Measurements from ENCODE around the gene ADD1. TPM values are rescaled to one million over a fixed set of nuclear protein-coding genes. Genes with fewer than 3 reads are reported as not detected.
A peak's percentile ranks its signal among the peaks of the same experiment; 100 is the strongest.

The ADD1 gene
- total RNA-seq, 5 donors from 2014 or later (not counting 1 experiment from before 2014, with no cell fraction given) = 241 to 274 (median 256) TPM

DNA sequence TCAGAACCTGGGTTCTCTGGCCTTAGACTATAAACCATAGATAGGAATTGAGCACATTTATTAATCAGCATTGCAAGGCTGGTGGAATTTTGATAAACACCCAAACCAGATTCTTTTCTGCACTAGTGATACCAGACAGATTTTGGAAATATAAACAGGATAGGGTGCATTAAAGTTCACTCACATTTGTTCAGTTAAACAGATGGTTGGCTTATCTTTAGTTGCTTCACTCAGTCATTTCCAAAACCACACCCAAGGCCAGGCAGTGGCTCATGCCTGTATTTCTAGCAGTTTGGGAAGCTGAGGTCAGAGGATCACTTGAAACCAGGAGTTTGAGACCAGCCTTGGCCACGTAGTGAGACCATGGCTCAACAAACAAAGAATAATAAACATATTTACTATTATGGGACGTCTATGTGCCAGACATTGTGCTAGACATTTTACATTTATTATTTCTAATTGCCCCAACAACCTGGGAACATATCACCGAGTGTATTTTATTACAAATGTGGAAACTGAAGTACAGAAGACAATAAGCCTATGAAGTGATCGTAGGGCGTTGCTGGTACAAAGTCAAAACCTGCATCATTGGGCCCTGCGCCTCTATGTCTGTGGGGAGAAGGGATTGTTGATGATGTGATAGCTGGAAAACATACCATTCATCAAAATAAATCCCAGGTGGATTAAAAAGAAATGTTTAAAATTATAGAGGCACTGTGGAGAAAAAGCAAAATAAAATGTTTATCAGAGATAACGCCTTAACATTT, 15.0 kb downstream of the ADD1 start:
- Histone ChIP-seq H3K27me3 (replicated peaks in 1 of 2; ENCODE audit: control insufficient read depth in 2 of 2, extremely low read depth in 1 of 2, insufficient read depth in 2 of 2, low read length in 1 of 2) (no peaks in the 10 kb centered on the region), H3K4me3 (ENCODE audit: control insufficient read depth in 1 of 2, extremely low read depth in 1 of 2, low read length in 1 of 2) (no peak overlapping the region), H3K27ac (ENCODE audit: low read length) (no peak overlapping the region), H3K9me3 (no peaks in the 10 kb centered on the region), H3K36me3 (ENCODE audit: control insufficient read depth in 2 of 2, extremely low read depth in 1 of 2, insufficient read depth in 1 of 2, low read length in 1 of 2) (peaks cover 0 to 19% of the 10 kb centered on the region in 2 donors), H3K4me1 (ENCODE audit: control insufficient read depth in 1 of 2, extremely low read depth in 1 of 2, insufficient read depth in 2 of 2, low read length in 2 of 2) (peaks cover 31 to 51% of the 10 kb centered on the region in 2 experiments)
- H3K9me3 Mint-ChIP-seq = no peaks in the 10 kb centered on the region
- H3K36me3 Mint-ChIP-seq = peaks cover 19% of the 10 kb centered on the region
- ATAC-seq (replicated peaks in 1 of 4) = no peak
- no CpG with 5 or more reads among the region's 7 CpGs for WGBS (ENCODE audit: insufficient coverage)
- H3K27me3 Mint-ChIP-seq = no peaks in the 10 kb centered on the region
- CTCF ChIA-PET = no interaction called here
- DNase-seq = no peak
- peaks cover 82 to 84% (median 84%) of the 10 kb centered on the region in 3 donors for H3K4me1 Mint-ChIP-seq
- no peak overlapping the region for H3K4me3 Mint-ChIP-seq
- POLR2A ChIA-PET = no interaction called here
- peak overlapping the region in 1 of 2 donors; percentile 2 for H3K27ac Mint-ChIP-seq

DNA sequence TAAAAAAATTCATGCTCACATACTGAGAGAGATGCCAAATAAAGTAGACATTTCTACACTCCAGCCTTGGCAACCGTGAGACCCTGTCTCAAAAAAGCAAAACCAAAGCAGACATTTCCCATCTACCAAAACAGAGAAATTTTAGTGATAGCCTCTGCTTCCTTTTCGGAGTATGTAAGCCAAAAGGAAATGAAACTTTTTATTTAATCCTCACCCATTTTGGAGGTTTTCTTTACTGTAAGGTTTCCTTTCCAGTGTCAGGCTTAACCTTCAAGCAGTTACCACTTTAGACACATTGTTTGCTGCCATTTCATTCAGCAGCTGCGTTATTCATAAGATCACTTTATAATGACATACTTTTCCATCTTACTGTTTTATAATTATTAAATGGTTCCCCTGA, 15.9 kb downstream of the ADD1 start:
- no peaks in the 10 kb centered on the region for H3K27me3 ChIP-seq (replicated peaks in 1 of 2; ENCODE audit: control insufficient read depth in 2 of 2, extremely low read depth in 1 of 2, insufficient read depth in 2 of 2, low read length in 1 of 2)
- WGBS (ENCODE audit: insufficient coverage) = no CpG with 5 or more reads among the region's 3 CpGs
- CTCF ChIA-PET = no interaction called here
- POLR2A ChIA-PET = no interaction called here
- H3K4me1 ChIP-seq (ENCODE audit: control insufficient read depth in 1 of 2, extremely low read depth in 1 of 2, insufficient read depth in 2 of 2, low read length in 2 of 2) = peaks cover 28 to 45% of the 10 kb centered on the region in 2 experiments
- Mint-ChIP-seq H3K36me3 (peaks cover 13% of the 10 kb centered on the region), H3K27me3 (no peaks in the 10 kb centered on the region), H3K4me1 (peaks cover 78 to 81% (median 80%) of the 10 kb centered on the region in 3 donors), H3K4me3 (peak overlapping the region in 1 of 3 donors; percentile 38), H3K27ac (peak overlapping the region; percentile 63 to 66), H3K9me3 (no peaks in the 10 kb centered on the region)
- H3K4me3 ChIP-seq (ENCODE audit: control insufficient read depth in 1 of 2, extremely low read depth in 1 of 2, low read length in 1 of 2) = no peak overlapping the region
- no peak for ATAC-seq (replicated peaks in 1 of 4)
- H3K9me3 ChIP-seq = no peaks in the 10 kb centered on the region
- no peak for DNase-seq
- H3K36me3 ChIP-seq (ENCODE audit: control insufficient read depth in 2 of 2, extremely low read depth in 1 of 2, insufficient read depth in 1 of 2, low read length in 1 of 2) = peaks cover 0 to 10% of the 10 kb centered on the region in 2 donors
- H3K27ac ChIP-seq (ENCODE audit: low read length) = no peak overlapping the region

DNA sequence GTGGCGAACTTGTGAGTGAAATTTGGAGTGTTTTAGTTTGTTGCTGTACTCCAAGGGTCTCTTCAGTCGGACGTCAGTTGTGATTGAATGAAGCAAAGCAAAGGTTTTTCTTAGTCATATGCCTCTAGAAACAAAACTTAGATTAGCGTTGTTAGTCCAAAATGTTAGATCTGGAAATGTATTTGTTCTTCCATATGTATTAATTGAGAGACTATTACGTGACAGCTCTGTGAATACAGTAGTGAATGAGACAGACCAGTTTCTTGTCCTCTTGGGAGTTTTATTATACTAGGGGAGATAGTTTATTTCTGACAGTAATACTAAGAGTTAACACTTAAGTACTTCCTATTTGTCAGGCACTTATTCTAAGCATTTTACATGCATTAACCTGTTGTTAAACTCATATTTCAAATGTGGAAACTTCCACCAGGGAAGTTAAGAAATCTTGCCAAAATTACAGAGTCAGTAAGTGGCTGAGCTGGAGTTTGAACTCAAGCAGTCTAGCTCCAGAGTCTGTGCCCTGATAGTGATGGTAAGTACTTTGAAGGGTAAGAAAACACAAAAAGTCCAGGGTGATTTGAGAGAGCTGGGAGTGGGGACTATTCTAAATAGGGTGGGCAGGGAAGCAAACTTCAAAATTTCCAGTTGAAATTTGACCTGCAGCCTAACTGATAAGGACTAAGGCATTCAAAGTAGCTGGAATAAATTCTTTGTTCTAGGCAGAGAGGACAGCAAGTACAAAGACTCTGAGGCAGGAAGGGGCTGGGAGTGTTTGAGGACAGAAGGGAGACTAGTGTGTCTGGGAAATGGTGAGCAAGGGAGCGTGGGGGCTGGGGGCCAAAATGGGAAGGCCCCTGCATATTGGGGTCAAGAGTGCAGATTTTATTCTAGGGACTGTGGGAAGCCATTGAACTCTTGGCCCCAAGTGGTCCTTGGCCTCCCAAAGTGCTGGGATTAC, 17.0 kb downstream of the ADD1 start:
- Mint-ChIP-seq H3K27me3 (no peaks in the 10 kb centered on the region), H3K4me1 (peaks cover 79 to 81% (median 81%) of the 10 kb centered on the region in 3 donors), H3K27ac (peak overlapping the region; percentile 64 to 65), H3K36me3 (peaks cover 9% of the 10 kb centered on the region), H3K9me3 (no peaks in the 10 kb centered on the region), H3K4me3 (peak overlapping the region in 1 of 3 donors; percentile 38)
- ChIA-PET POLR2A (interaction anchor here in 1 of 2 donors (0.6 to 1.2 kb wide), 2 partner anchors 11 to 77 kb away, joined by 3 read pairs; no protein-coding TSS in a partner anchor), CTCF (no interaction called here)
- Histone ChIP-seq H3K9me3 (no peaks in the 10 kb centered on the region), H3K36me3 (ENCODE audit: control insufficient read depth in 2 of 2, extremely low read depth in 1 of 2, insufficient read depth in 1 of 2, low read length in 1 of 2) (peaks cover 0 to 5% of the 10 kb centered on the region in 2 donors), H3K4me1 (ENCODE audit: control insufficient read depth in 1 of 2, extremely low read depth in 1 of 2, insufficient read depth in 2 of 2, low read length in 2 of 2) (peaks cover 34 to 43% of the 10 kb centered on the region in 2 experiments), H3K27me3 (replicated peaks in 1 of 2; ENCODE audit: control insufficient read depth in 2 of 2, extremely low read depth in 1 of 2, insufficient read depth in 2 of 2, low read length in 1 of 2) (no peaks in the 10 kb centered on the region), H3K27ac (ENCODE audit: low read length) (no peak overlapping the region), H3K4me3 (ENCODE audit: control insufficient read depth in 1 of 2, extremely low read depth in 1 of 2, low read length in 1 of 2) (no peak overlapping the region)
- ATAC-seq (replicated peaks in 1 of 4) (no peak), DNase-seq (no peak)
- 93% methylated on average over 3 of the region's 6 CpGs for WGBS (ENCODE audit: insufficient coverage)

GRCh38 chr4:2861631-2862436, 18.2 kb downstream of the ADD1 start:
- WGBS (ENCODE audit: insufficient coverage) = 100% methylated on average over 1 of the region's 4 CpGs
- Mint-ChIP-seq H3K36me3 (peaks cover 5% of the 10 kb centered on the region), H3K27ac (peak overlapping the region in 1 of 2 donors; percentile 60), H3K4me1 (peaks cover 81 to 86% (median 84%) of the 10 kb centered on the region in 3 donors), H3K4me3 (peak overlapping the region in 1 of 3 donors; percentile 38), H3K9me3 (no peaks in the 10 kb centered on the region), H3K27me3 (no peaks in the 10 kb centered on the region)
- Histone ChIP-seq H3K36me3 (ENCODE audit: control insufficient read depth in 2 of 2, extremely low read depth in 1 of 2, insufficient read depth in 1 of 2, low read length in 1 of 2) (peaks cover 0 to 5% of the 10 kb centered on the region in 2 donors), H3K9me3 (no peaks in the 10 kb centered on the region), H3K27me3 (replicated peaks in 1 of 2; ENCODE audit: control insufficient read depth in 2 of 2, extremely low read depth in 1 of 2, insufficient read depth in 2 of 2, low read length in 1 of 2) (no peaks in the 10 kb centered on the region), H3K4me3 (ENCODE audit: control insufficient read depth in 1 of 2, extremely low read depth in 1 of 2, low read length in 1 of 2) (no peak overlapping the region), H3K27ac (ENCODE audit: low read length) (no peak overlapping the region), H3K4me1 (ENCODE audit: control insufficient read depth in 1 of 2, extremely low read depth in 1 of 2, insufficient read depth in 2 of 2, low read length in 2 of 2) (peaks cover 35 to 38% of the 10 kb centered on the region in 2 experiments)
- POLR2A ChIA-PET = interaction anchor here in 1 of 2 donors (1.2 kb wide), 1 partner anchor 10 kb away, joined by 3 read pairs; no protein-coding TSS in a partner anchor
- CTCF ChIA-PET = no interaction called here
- DNase-seq (no peak), ATAC-seq (replicated peaks in 1 of 4) (peak in 1 of 4 experiments; percentile 19)

- Histone ChIP-seq H3K4me3 (ENCODE audit: control insufficient read depth in 1 of 2, extremely low read depth in 1 of 2, low read length in 1 of 2) (no peak overlapping the region), H3K36me3 (ENCODE audit: control insufficient read depth in 2 of 2, extremely low read depth in 1 of 2, insufficient read depth in 1 of 2, low read length in 1 of 2) (peaks cover 0 to 6% of the 10 kb centered on the region in 2 donors), H3K27ac (ENCODE audit: low read length) (no peak overlapping the region), H3K9me3 (no peaks in the 10 kb centered on the region), H3K27me3 (replicated peaks in 1 of 2; ENCODE audit: control insufficient read depth in 2 of 2, extremely low read depth in 1 of 2, insufficient read depth in 2 of 2, low read length in 1 of 2) (no peaks in the 10 kb centered on the region), H3K4me1 (ENCODE audit: control insufficient read depth in 1 of 2, extremely low read depth in 1 of 2, insufficient read depth in 2 of 2, low read length in 2 of 2) (peaks cover 31 to 36% of the 10 kb centered on the region in 2 experiments)
- Mint-ChIP-seq H3K27ac (no peak overlapping the region), H3K4me3 (peak overlapping the region in 2 of 3 donors; percentile 1 to 38), H3K9me3 (no peaks in the 10 kb centered on the region), H3K36me3 (peaks cover 5% of the 10 kb centered on the region), H3K4me1 (peaks cover 84 to 90% (median 87%) of the 10 kb centered on the region in 3 donors), H3K27me3 (no peaks in the 10 kb centered on the region)
- WGBS (ENCODE audit: insufficient coverage) = no CpG with 5 or more reads among the region's 1 CpG
- ATAC-seq (replicated peaks in 1 of 4) (no peak), DNase-seq (no peak)
- POLR2A ChIA-PET = no interaction called here
- CTCF ChIA-PET = interaction anchor here in 1 of 2 donors (0.7 kb wide), 1 partner anchor 67 kb away, joined by 7 read pairs; no protein-coding TSS in a partner anchor
Measured at GRCh38 chr4:2862528-2862927, 18.9 kb downstream of the ADD1 start.
